NCI-H446 treated with DMSO at 0.1 percent for 48 hours (cell line): Measurements from ENCODE around the gene MSLN.
"Not testable (repeated sequence)": the region's sequence is repeated elsewhere in the genome, so short reads cannot be mapped to it uniquely, and the experiment has no call there.

Experiments used
- DNase-seq: peaks from one replicate; lab custom pipeline; 2025; lab: John Stamatoyannopoulos, UW

Gene MSLN

GRCh38 chr16:735982-736453 is 24.5 kb upstream of the MSLN start:
- DNase-seq, result no peak

GRCh38 chr16:736936-737481 is 23.5 kb upstream of the MSLN start:
- no peak for DNase-seq

GRCh38 chr16:739560-740458 is 20.7 kb upstream of the MSLN start:
- no peak for DNase-seq

- DNase-seq, result no peak
Measured at GRCh38 chr16:740459-740763, 20.1 kb upstream of the MSLN start.

- peak; percentile 57 for DNase-seq
Measured at GRCh38 chr16:740764-741505, 19.6 kb upstream of the MSLN start, which contains the start of gene CIAO3. Gene CIAO3 (minus strand): TSS chr16:740997. CDS start chr16:740985, 12 bp downstream.

- DNase-seq, result no peak
Measured at GRCh38 chr16:741986-742629, 18.4 kb upstream of the MSLN start.

- DNase-seq, result not testable (repeated sequence)
Measured at GRCh38 chr16:742894-743293, 17.6 kb upstream of the MSLN start.

- no peak for DNase-seq
Measured at GRCh38 chr16:743794-744500, 16.6 kb upstream of the MSLN start.

GRCh38 chr16:745739-746138 is 14.8 kb upstream of the MSLN start:
- no peak for DNase-seq

- DNase-seq, result no peak
Measured at GRCh38 chr16:746637-747036, 13.9 kb upstream of the MSLN start.

GRCh38 chr16:747978-748746 is 12.4 kb upstream of the MSLN start:
- DNase-seq, result no peak

- DNase-seq, result no peak
Measured at GRCh38 chr16:749010-749409, 11.5 kb upstream of the MSLN start.

- DNase-seq, result no peak
Measured at GRCh38 chr16:750485-750884, 10.0 kb upstream of the MSLN start.

- no peak for DNase-seq
Measured at GRCh38 chr16:751152-752006, 9.2 kb upstream of the MSLN start.

GRCh38 chr16:752007-752312 is 8.6 kb upstream of the MSLN start:
- no peak for DNase-seq

GRCh38 chr16:754121-754607 is 6.4 kb upstream of the MSLN start:
- DNase-seq, result not testable (repeated sequence)

- no peak for DNase-seq
Measured at GRCh38 chr16:754656-755055, 5.9 kb upstream of the MSLN start.

GRCh38 chr16:756428-756827 is 4.1 kb upstream of the MSLN start:
- no peak for DNase-seq

- DNase-seq, result no peak
Measured at GRCh38 chr16:759110-759910, 1.2 kb upstream of the MSLN start.
